HL-60 (cell line): Measurements from ENCODE around the gene CRY1.
"Not testable (repeated sequence)": the region's sequence is repeated elsewhere in the genome, so short reads cannot be mapped to it uniquely, and the experiment has no call there.

Experiments
- DNase-seq, 2 experiments: peaks; one replicate each; pipeline ENCODE4 v3.0.0-alpha.2; 2010 to 2020; ENCODE audit warnings: low read depth in 1 of 2, low spot score in 1 of 2
- H3K27ac ChIP-seq: fragments of 250-450 bp; sonication (Bioruptor Pico); replicated peaks from 2 replicates; pipeline ENCODE4 v1.5.1; 2020; ENCODE audit warnings: mild to moderate bottlenecking, moderate library complexity
- H3K27me3 ChIP-seq: fragments of 250-450 bp; sonication (Bioruptor Pico); 2 replicates; pipeline ENCODE4 v1.5.1; 2021; ENCODE audit warnings: mild to moderate bottlenecking, moderate library complexity; ENCODE audit not compliant: insufficient read depth, poor library complexity, severe bottlenecking
- H3K4me3 ChIP-seq: replicated peaks from 2 replicates; pipeline ENCODE4 v1.5.1; 2011; ENCODE audit warnings: mild to moderate bottlenecking, control low read depth, low read length; ENCODE audit not compliant: insufficient read depth
- CTCF ChIP-seq: IDR thresholded peaks from one replicate; pipeline ENCODE4 v1.5.1; 2011; ENCODE audit warnings: low read length, control low read depth, inconsistent platforms; ENCODE audit not compliant: insufficient read depth
- GABPA ChIP-seq: IDR thresholded peaks from 2 replicates; pipeline ENCODE4 v1.6.1; 2012; ENCODE audit warnings: low read depth
- POLR2AphosphoS5 ChIP-seq: IDR thresholded peaks from 2 replicates; pipeline ENCODE4 v1.6.1; 2012; ENCODE audit warnings: low read depth
- REST ChIP-seq: IDR thresholded peaks from 2 replicates; pipeline ENCODE4 v1.6.1; 2012; ENCODE audit warnings: low read depth; ENCODE audit not compliant: insufficient replicate concordance
- SPI1 ChIP-seq: IDR thresholded peaks from 2 replicates; pipeline ENCODE4 v1.6.1; 2012; ENCODE audit warnings: low read depth, mild to moderate bottlenecking, borderline replicate concordance

The CRY1 gene

GRCh38 chr12:107108995-107109508 is 15.7 kb upstream of the CRY1 start:
- H3K4me3 ChIP-seq: no peak overlapping the region
- peaks cover 6% of the 10 kb centered on the region for H3K27me3 ChIP-seq
- TF ChIP-seq POLR2AphosphoS5 (no peak), SPI1 (no peak), REST (no peak), GABPA (no peak), CTCF (no peak)
- H3K27ac ChIP-seq: no peak overlapping the region
- DNase-seq: no peak

- H3K27ac ChIP-seq, H3K4me3 ChIP-seq, DNase-seq, H3K27me3 ChIP-seq: not testable (repeated sequence)
Observed at GRCh38 chr12:107108366-107108765, 15.0 kb upstream of the CRY1 start.

GRCh38 chr12:107107381-107107780 is 14.0 kb upstream of the CRY1 start:
- no peak for TF ChIP-seq POLR2AphosphoS5
- TF ChIP-seq SPI1: no peak
- no peak for TF ChIP-seq GABPA
- no peak for TF ChIP-seq CTCF
- no peak for TF ChIP-seq REST

GRCh38 chr12:107106241-107107025 is 13.1 kb upstream of the CRY1 start:
- no peak for DNase-seq
- H3K27me3 ChIP-seq: peaks cover 6% of the 10 kb centered on the region
- no peak for TF ChIP-seq GABPA
- TF ChIP-seq POLR2AphosphoS5: no peak
- no peak for TF ChIP-seq REST
- TF ChIP-seq CTCF: no peak
- TF ChIP-seq SPI1: no peak
- H3K27ac ChIP-seq: no peak overlapping the region
- no peak overlapping the region for H3K4me3 ChIP-seq

More at GRCh38 chr12:107107381-107107780, 14.0 kb upstream of the CRY1 start:
- Histone ChIP-seq H3K27me3 (peaks cover 6% of the 10 kb centered on the region), H3K27ac (no peak overlapping the region), H3K4me3 (no peak overlapping the region)
- DNase-seq: no peak
